ENCODE data around the gene FARP1.

The FARP1 gene

GRCh38 chr13:98461486-98462240 lies 318.8 kb downstream of the FARP1 start:
- H3K27ac ChIP-seq: no peak overlapping the region
- no peaks in the 10 kb centered on the region for H3K79me2 ChIP-seq (ENCODE audit: insufficient read depth, low read depth)
- H4K20me1 ChIP-seq (ENCODE audit: insufficient read depth): no peaks in the 10 kb centered on the region
- no peak overlapping the region for H3K4me3 ChIP-seq (IDR thresholded peaks at IDR 0.05; ENCODE audit: insufficient read depth, low read depth, low read length)
- no peak for TF ChIP-seq CTCF (conservative IDR thresholded peaks at IDR 0.05; ENCODE audit: low read depth, low read length)
- H3K4me2 ChIP-seq: no peak overlapping the region
- H2AFZ ChIP-seq (ENCODE audit: low read depth): no peak overlapping the region
- H3K9ac ChIP-seq: no peak overlapping the region
- no peaks in the 10 kb centered on the region for H3K27me3 ChIP-seq (ENCODE audit: insufficient read depth, low read depth)
- no peaks in the 10 kb centered on the region for H3K4me1 ChIP-seq (ENCODE audit: low read depth, poor library complexity, severe bottlenecking)
- no peaks in the 10 kb centered on the region for H3K36me3 ChIP-seq (ENCODE audit: insufficient read depth)

DNA sequence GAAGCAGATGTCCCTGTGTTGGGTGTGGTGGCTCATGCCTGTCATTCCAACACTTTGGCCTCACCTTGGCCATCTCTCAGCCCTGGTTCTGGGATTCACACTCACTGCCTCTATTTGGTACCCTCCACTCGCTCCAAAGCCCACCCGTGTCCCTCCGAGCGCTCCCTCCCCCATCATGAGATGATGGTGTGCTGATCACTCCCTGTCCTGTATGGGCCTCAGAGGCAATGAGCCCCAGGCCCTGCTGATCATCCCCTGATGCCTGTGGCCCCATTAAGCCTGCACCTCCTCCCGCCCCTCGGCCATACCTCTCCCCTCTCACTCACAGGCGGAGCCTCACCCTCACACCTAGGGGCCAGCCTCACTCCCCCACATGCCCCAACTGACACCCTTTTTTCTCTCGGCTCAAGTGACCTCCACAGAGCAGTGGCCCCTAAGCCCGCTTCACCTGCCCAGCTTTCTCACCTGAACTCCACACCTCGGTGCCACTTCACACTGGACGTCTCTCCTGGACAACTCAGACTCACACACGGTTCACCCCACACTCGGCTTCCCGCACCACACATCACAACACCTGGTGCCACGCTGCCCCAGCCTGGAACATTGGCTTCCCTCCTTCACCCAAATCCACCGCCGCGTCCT lies 319.5 kb downstream of the FARP1 start:
- Histone ChIP-seq H4K20me1 (ENCODE audit: insufficient read depth) (no peaks in the 10 kb centered on the region), H3K27ac (no peak overlapping the region), H3K79me2 (ENCODE audit: insufficient read depth, low read depth) (no peaks in the 10 kb centered on the region), H3K4me2 (no peak overlapping the region), H3K9ac (no peak overlapping the region), H3K36me3 (ENCODE audit: insufficient read depth) (no peaks in the 10 kb centered on the region), H3K4me1 (ENCODE audit: low read depth, poor library complexity, severe bottlenecking) (no peaks in the 10 kb centered on the region), H3K4me3 (IDR thresholded peaks at IDR 0.05; ENCODE audit: insufficient read depth, low read depth, low read length) (no peak overlapping the region), H3K27me3 (ENCODE audit: insufficient read depth, low read depth) (no peaks in the 10 kb centered on the region), H2AFZ (ENCODE audit: low read depth) (no peak overlapping the region)
- TF ChIP-seq CTCF (conservative IDR thresholded peaks at IDR 0.05; ENCODE audit: low read depth, low read length): no peak

DNA sequence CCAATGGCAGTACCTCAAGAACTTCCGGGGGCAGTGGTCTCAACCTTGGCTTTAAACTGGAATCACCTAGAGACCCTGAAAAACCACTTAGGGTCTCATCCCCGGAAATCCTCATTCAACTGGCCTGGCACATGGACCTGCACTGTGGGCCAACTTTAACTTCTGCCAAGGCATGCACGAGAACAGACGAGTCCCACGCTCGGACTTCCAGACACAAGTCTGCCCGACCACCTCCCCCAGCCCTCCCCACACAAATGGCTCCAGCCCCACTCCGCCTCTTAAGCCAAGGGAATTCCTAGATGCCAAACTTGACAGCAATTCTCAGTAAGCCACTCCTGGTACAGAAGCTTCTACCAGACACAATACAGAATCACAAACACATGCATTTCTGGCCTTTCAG lies 320.1 kb downstream of the FARP1 start:
- Histone ChIP-seq H3K36me3 (ENCODE audit: insufficient read depth) (no peaks in the 10 kb centered on the region), H3K4me1 (ENCODE audit: low read depth, poor library complexity, severe bottlenecking) (no peaks in the 10 kb centered on the region), H2AFZ (ENCODE audit: low read depth) (no peak overlapping the region), H3K27me3 (ENCODE audit: insufficient read depth, low read depth) (no peaks in the 10 kb centered on the region), H3K27ac (no peak overlapping the region), H4K20me1 (ENCODE audit: insufficient read depth) (no peaks in the 10 kb centered on the region), H3K4me2 (no peak overlapping the region), H3K9ac (no peak overlapping the region), H3K4me3 (IDR thresholded peaks at IDR 0.05; ENCODE audit: insufficient read depth, low read depth, low read length) (no peak overlapping the region), H3K79me2 (ENCODE audit: insufficient read depth, low read depth) (no peaks in the 10 kb centered on the region)
- no peak for TF ChIP-seq CTCF (conservative IDR thresholded peaks at IDR 0.05; ENCODE audit: low read depth, low read length)

- Histone ChIP-seq H3K4me2 (no peak overlapping the region), H3K36me3 (ENCODE audit: insufficient read depth) (no peaks in the 10 kb centered on the region), H3K27ac (no peak overlapping the region), H3K27me3 (ENCODE audit: insufficient read depth, low read depth) (no peaks in the 10 kb centered on the region), H3K4me1 (ENCODE audit: low read depth, poor library complexity, severe bottlenecking) (no peaks in the 10 kb centered on the region), H3K9ac (no peak overlapping the region), H4K20me1 (ENCODE audit: insufficient read depth) (no peaks in the 10 kb centered on the region), H2AFZ (ENCODE audit: low read depth) (no peak overlapping the region), H3K79me2 (ENCODE audit: insufficient read depth, low read depth) (no peaks in the 10 kb centered on the region), H3K4me3 (IDR thresholded peaks at IDR 0.05; ENCODE audit: insufficient read depth, low read depth, low read length) (no peak overlapping the region)
- TF ChIP-seq CTCF (conservative IDR thresholded peaks at IDR 0.05; ENCODE audit: low read depth, low read length): peak; percentile 53
Observed at GRCh38 chr13:98466634-98467236, 323.8 kb downstream of the FARP1 start.
